ENCODE data around the gene PIN4. TPM values are rescaled to one million over a fixed set of nuclear protein-coding genes. Genes with fewer than 3 reads are reported as not detected.
"Not testable (repeated sequence)": the region's sequence is repeated elsewhere in the genome, so short reads cannot be mapped to it uniquely, and the experiment has no call there.

PIN4 gene
- total RNA-seq, 2 donors from 2014 or later, result 0.99 to 4.4 TPM

DNA sequence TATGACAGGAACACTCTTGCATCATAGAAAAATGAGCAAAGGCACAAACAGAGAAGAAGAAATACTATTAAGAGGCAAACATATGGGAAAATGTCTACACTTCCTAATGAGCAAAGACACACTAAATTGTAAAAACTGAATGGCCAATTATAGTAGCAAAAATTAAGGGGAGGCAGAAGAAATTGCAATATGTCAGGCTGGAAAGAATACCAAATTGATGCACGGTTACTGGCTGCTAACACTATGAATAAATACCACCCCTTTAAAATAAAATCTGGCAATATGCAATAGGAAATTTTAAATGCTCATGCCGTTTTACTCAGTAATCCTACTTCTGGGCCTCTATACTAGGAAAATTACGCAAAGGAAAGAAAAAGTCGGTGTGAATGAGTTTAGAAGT lies 16.0 kb upstream of the PIN4 start:
- intact Hi-C loops (cut with DNase I), result no loop called here
- 49 to 76% methylated on average over 4 of the region's 4 CpGs for WGBS, 2 donors
- TF ChIP-seq POLR2A (IDR thresholded peaks at IDR 0.05) (no peak), CTCF (IDR thresholded peaks at IDR 0.05) (no peak)
- Histone ChIP-seq H3K4me3 (no peak overlapping the region), H3K4me1 (no peaks in the 10 kb centered on the region), H3K36me3 (replicated peaks in 1 of 2; ENCODE audit: insufficient read depth in 1 of 2, low read depth in 2 of 2) (no peaks in the 10 kb centered on the region), H3K27ac (no peak overlapping the region), H3K27me3 (no peaks in the 10 kb centered on the region), H3K9me3 (no peaks in the 10 kb centered on the region)
- no peak for ATAC-seq
- no peak for DNase-seq

DNA sequence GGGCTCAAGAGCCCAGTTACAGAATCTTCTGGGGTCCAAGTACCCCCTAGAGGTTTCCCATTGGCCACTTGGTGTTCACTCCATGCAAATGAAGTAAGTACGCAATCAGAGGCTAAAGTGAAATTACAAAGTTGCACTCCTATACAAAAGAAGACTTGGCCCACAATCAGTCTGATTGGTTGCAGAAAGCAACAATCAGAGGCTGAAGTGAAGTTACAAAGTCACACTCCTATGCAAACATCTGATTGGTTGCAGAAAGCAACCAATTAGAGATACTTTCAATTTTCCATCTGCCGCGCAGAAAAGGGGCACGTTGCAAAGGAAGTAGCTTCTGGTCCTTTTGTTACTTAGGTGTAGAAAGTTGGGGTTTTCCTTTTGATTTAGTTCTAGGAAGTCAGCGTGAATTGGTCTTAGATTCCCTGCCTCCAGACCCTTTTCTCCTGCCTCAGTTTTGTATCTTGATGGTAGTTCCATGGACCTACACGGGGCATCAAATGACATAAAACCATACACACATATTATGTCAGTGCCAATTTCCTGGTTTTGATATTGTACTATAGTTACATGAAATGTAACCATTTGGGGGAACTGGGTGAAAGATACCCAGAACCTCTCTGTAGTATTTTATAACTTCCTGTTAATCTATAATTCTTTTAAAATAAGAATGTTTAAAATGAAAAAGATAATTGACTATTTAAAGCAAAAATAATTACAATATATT lies 12.4 kb upstream of the PIN4 start:
- ATAC-seq (no peak), DNase-seq (peak in 1 of 4 donors; percentile 2)
- no peak for TF ChIP-seq CTCF (IDR thresholded peaks at IDR 0.05)
- TF ChIP-seq POLR2A (IDR thresholded peaks at IDR 0.05), result no peak
- H3K27me3 ChIP-seq, result no peaks in the 10 kb centered on the region
- H3K4me3 ChIP-seq, result no peak overlapping the region
- H3K9me3 ChIP-seq, result no peaks in the 10 kb centered on the region
- WGBS, 2 donors, result 51 to 62% methylated on average over 6 of the region's 6 CpGs
- intact Hi-C loops (cut with DNase I), result no loop called here
- H3K4me1 ChIP-seq, result no peaks in the 10 kb centered on the region
- H3K36me3 ChIP-seq (replicated peaks in 1 of 2; ENCODE audit: insufficient read depth in 1 of 2, low read depth in 2 of 2), result no peaks in the 10 kb centered on the region
- no peak overlapping the region for H3K27ac ChIP-seq

GRCh38 chrX:72176289-72176688 lies 5.3 kb upstream of the PIN4 start:
- DNase-seq; intact Hi-C loops (cut with DNase I): not testable (repeated sequence)
- 92% methylated on average over 2 of the region's 5 CpGs; no CpG with 5 or more reads in 1 of the 2 donors for whole genome bisulfite sequencing, 2 donors

GRCh38 chrX:72176981-72177380 lies 4.6 kb upstream of the PIN4 start:
- intact Hi-C loops (cut with DNase I), result no loop called here
- H3K4me3 ChIP-seq, result no peak overlapping the region

More at GRCh38 chrX:72176289-72176688, 5.3 kb upstream of the PIN4 start:
- H3K27me3 ChIP-seq; ATAC-seq; H3K4me3 ChIP-seq; H3K27ac ChIP-seq; H3K9me3 ChIP-seq; H3K36me3 ChIP-seq (replicated peaks in 1 of 2; ENCODE audit: insufficient read depth in 1 of 2, low read depth in 2 of 2); H3K4me1 ChIP-seq: not testable (repeated sequence)

GRCh38 chrX:72180539-72180938 lies 1.0 kb upstream of the PIN4 start:
- intact Hi-C loops (cut with DNase I), result no loop called here
- DNase-seq (no peak), ATAC-seq (no peak)
- Histone ChIP-seq H3K9me3 (no peaks in the 10 kb centered on the region), H3K27ac (peak overlapping the region in 2 of 4 donors; percentile 86 to 89), H3K4me1 (peaks cover 10% of the 10 kb centered on the region), H3K4me3 (no peak overlapping the region), H3K27me3 (no peaks in the 10 kb centered on the region), H3K36me3 (replicated peaks in 1 of 2; ENCODE audit: insufficient read depth in 1 of 2, low read depth in 2 of 2) (no peaks in the 10 kb centered on the region)
- 0 to 7% methylated on average over 1 of the region's 1 CpG for WGBS, 2 donors
- TF ChIP-seq CTCF (IDR thresholded peaks at IDR 0.05) (no peak), POLR2A (IDR thresholded peaks at IDR 0.05) (no peak)

More at GRCh38 chrX:72176981-72177380, 4.6 kb upstream of the PIN4 start:
- H3K4me1 ChIP-seq, result no peaks in the 10 kb centered on the region
- WGBS, 2 donors, result 64 to 66% methylated on average over 2 of the region's 2 CpGs
- TF ChIP-seq POLR2A (IDR thresholded peaks at IDR 0.05), result no peak
- TF ChIP-seq CTCF (IDR thresholded peaks at IDR 0.05), result no peak
- no peak overlapping the region for H3K27ac ChIP-seq
- ATAC-seq, result no peak
- no peaks in the 10 kb centered on the region for H3K36me3 ChIP-seq (replicated peaks in 1 of 2; ENCODE audit: insufficient read depth in 1 of 2, low read depth in 2 of 2)
- DNase-seq, result no peak
- no peaks in the 10 kb centered on the region for H3K27me3 ChIP-seq
- no peaks in the 10 kb centered on the region for H3K9me3 ChIP-seq

Measured in body of pancreas (tissue), 4 donors.